ENCODE results near the gene GUCY1A1.
A peak's percentile ranks its signal among the peaks of the same experiment; 100 is the strongest.

GRCh38 chr4:155742310-155743015 is 75.8 kb downstream of the GUCY1A1 start:
- no peak for TF ChIP-seq EZH2phosphoT487 (IDR thresholded peaks at IDR 0.05)
- TF ChIP-seq CTCF (IDR thresholded peaks at IDR 0.05): peak; percentile 30
